GM12878 (cell line): ENCODE data around the gene VMO1. TPM values are rescaled to one million over a fixed set of nuclear protein-coding genes. Genes with fewer than 3 reads are reported as not detected.

Experiments used
- ATAC-seq: fragments of 200-7000 bp; cut with Tn5 transposase; 3 replicates; pipeline ENCODE4 v1.9.1; 2020; ENCODE audit warnings: mild to moderate bottlenecking, moderate library complexity
- BruUV-seq: library from RNA; stranded (reverse); fragments of 400-500 nt; replicated peaks from 2 replicates; lab custom pipeline; 2021; lab: Mats Ljungman, UMichigan
- CTCF ChIA-PET: fragments of 300-600 bp; sonication (Branson Sonifier 250); formaldehyde crosslinking; extraction: SDS; loops from one replicate; lab custom pipeline; 2021; ENCODE audit warnings: inconsistent platforms; lab: Yijun Ruan, JAX
- POLR2A ChIA-PET: fragments of 350-600 bp; formaldehyde crosslinking; extraction: SDS; loops from one replicate; lab custom pipeline; 2021; ENCODE audit warnings: inconsistent platforms; lab: Charles Lee
- RAD21 ChIA-PET: fragments of 300-600 bp; sonication (Branson Sonifier 250); formaldehyde crosslinking; loops from one replicate; lab custom pipeline; 2023; ENCODE audit warnings: antibody characterized with exemption; ENCODE audit not compliant: unreplicated experiment; lab: Charles Lee
- SMC1A ChIA-PET: fragments of 300-600 bp; sonication (Branson Sonifier 250); formaldehyde crosslinking; loops from one replicate; lab custom pipeline; 2023; ENCODE audit not compliant: unreplicated experiment, uncharacterized antibody; lab: Charles Lee
- DNase-seq: peaks from one replicate; pipeline ENCODE4 v3.0.0-alpha.2; 2011; ENCODE audit warnings: low read depth, low spot score
- FAIRE-seq: peaks from 3 replicates; lab custom pipeline; 2011; peaks lifted over from hg19 to GRCh38; lab: Jason Lieb, UNC
- H2AFZ ChIP-seq: 2 replicates; pipeline ENCODE4 v1.6.0; 2011; ENCODE audit warnings: low read depth, low read length, control low read depth; ENCODE audit not compliant: control insufficient read depth
- H3K27ac ChIP-seq: 2 replicates; pipeline ENCODE4 v1.5.1; 2011; ENCODE audit warnings: control low read depth; ENCODE audit not compliant: control insufficient read depth, insufficient read depth
- H3K27me3 ChIP-seq, 2 experiments: replicated peaks in 1 of 2; 2 replicates each; pipeline versions ENCODE4 v1.6.0 to v1.6.1; 2011; ENCODE audit warnings: low read length in 1 of 2; ENCODE audit not compliant: control insufficient read depth in 2 of 2, insufficient read depth in 2 of 2
- H3K36me3 ChIP-seq, 2 experiments: 2 replicates each; pipeline ENCODE4 v1.5.1; 2011; ENCODE audit warnings: low read length in 1 of 2; ENCODE audit not compliant: control insufficient read depth in 2 of 2, insufficient read depth in 2 of 2
- H3K4me1 ChIP-seq: 2 replicates; pipeline ENCODE4 v1.6.1; 2011; ENCODE audit warnings: mild to moderate bottlenecking, low read length, moderate library complexity, mixed read lengths; ENCODE audit not compliant: control insufficient read depth, insufficient read depth
- H3K4me2 ChIP-seq: 2 replicates; pipeline ENCODE4 v1.6.0; 2011; ENCODE audit warnings: control low read depth; ENCODE audit not compliant: control insufficient read depth, insufficient read depth
- H3K4me3 ChIP-seq: fragments of 200-600 bp; sonication (generic); 2 replicates; pipeline ENCODE4 v1.5.1; 2016
- H3K79me2 ChIP-seq: 2 replicates; pipeline ENCODE4 v1.6.0; 2011; ENCODE audit warnings: low read length; ENCODE audit not compliant: control insufficient read depth, insufficient read depth
- H3K9ac ChIP-seq: 2 replicates; pipeline ENCODE4 v1.8.0; 2011; ENCODE audit warnings: low read length, control low read depth, mixed read lengths; ENCODE audit not compliant: control insufficient read depth, insufficient read depth
- H3K9me3 ChIP-seq: replicated peaks from 3 replicates; pipeline ENCODE4 v1.5.1; 2011; ENCODE audit warnings: mild to moderate bottlenecking, low read length; ENCODE audit not compliant: control insufficient read depth, insufficient read depth
- H4K20me1 ChIP-seq: 2 replicates; pipeline ENCODE4 v1.6.0; 2011; ENCODE audit not compliant: control insufficient read depth, insufficient read depth
- CTCF ChIP-seq, 3 experiments: IDR thresholded peaks in 2 of 3; conservative IDR thresholded peaks in 1 of 3; 2 replicates each; pipeline ENCODE4 v1.5.1; 2011; ENCODE audit warnings: low read depth in 3 of 3, low read length in 3 of 3, mild to moderate bottlenecking in 3 of 3, control low read depth in 2 of 3, moderate library complexity in 2 of 3, inconsistent platforms in 1 of 3, mixed read lengths in 1 of 3; ENCODE audit not compliant: control insufficient read depth in 2 of 3, insufficient read depth in 1 of 3; ENCODE audit errors: extremely low read depth in 1 of 3
- ETV6 ChIP-seq, 2 experiments: fragments of 450-650 bp in 1 of 2; IDR thresholded peaks in 1 of 2; conservative IDR thresholded peaks in 1 of 2; 2 replicates each; pipeline ENCODE4 v1.6.1; 2014; ENCODE audit warnings: antibody characterized with exemption in 1 of 2, borderline replicate concordance in 1 of 2, low read depth in 1 of 2, mild to moderate bottlenecking in 1 of 2, moderate library complexity in 1 of 2
- IRF3 ChIP-seq: fragments of 450-650 bp; IDR thresholded peaks from 2 replicates; pipeline ENCODE4 v1.6.1; 2014; ENCODE audit warnings: mild to moderate bottlenecking
- KAT2A ChIP-seq: conservative IDR thresholded peaks from 2 replicates; pipeline ENCODE4 v1.6.1; 2011; ENCODE audit warnings: low read depth, low read length; ENCODE audit not compliant: control insufficient read depth
- LARP7 ChIP-seq: fragments of 450-650 bp; IDR thresholded peaks from 2 replicates; pipeline ENCODE4 v1.6.1; 2017; ENCODE audit warnings: mild to moderate bottlenecking
- POLR2AphosphoS2 ChIP-seq: IDR thresholded peaks from 2 replicates; pipeline ENCODE4 v1.6.1; 2011; ENCODE audit warnings: low read depth, mild to moderate bottlenecking, low read length, improper control_type of control experiment, moderate library complexity
- SMAD1 ChIP-seq: fragments of 450-650 bp; IDR thresholded peaks from 2 replicates; pipeline ENCODE4 v1.6.1; 2018; ENCODE audit warnings: mild to moderate bottlenecking, low read depth; ENCODE audit not compliant: partially characterized antibody
- WGBS: methylation state at CpG from one replicate; pipeline ENCODE4 v1.1.6; 2016; ENCODE audit warnings: low lambda C conversion rate; ENCODE audit not compliant: insufficient replicate concordance, insufficient coverage; ENCODE audit errors: missing lambda C conversion rate; 5-methylcytosine and 5-hydroxymethylcytosine counted together
- in situ Hi-C: fragments of 300-500 bp; cut with MboI; formaldehyde crosslinking; loops from 9 replicates; pipeline ENCODE4 v1.14.3; 2018; ENCODE audit warnings: mixed read lengths
- intact Hi-C: fragments of 100-400 bp; cut with micrococcal nuclease; formaldehyde crosslinking; loops from one replicate; pipeline ENCODE4 v1.14.2; 2022; ENCODE audit not compliant: unreplicated experiment
- polyA plus RNA-seq, 11 experiments: library from polyadenylated mRNA; depleted of rRNA in 4 of 11; unstranded in 6 of 11; stranded (reverse) in 5 of 11; fragments of >200 nt; fragmentation: Nextera tagmentation in 4 of 11; fragmentation: Illumina TruSeq in 1 of 11; extraction: Ambion mirVana in 4 of 11; extraction: Trizol in 1 of 11; gene quantifications; 1 replicate in 1 of 11; 2 replicates in 10 of 11; pipeline versions ENCODE4 v1.2.1 to v1.2.3, GENCODE V29; 2011 to 2016; ENCODE audit warnings: inconsistent platforms in 2 of 11, missing spikeins in 2 of 11, low read depth in 1 of 11
- total RNA-seq, 4 experiments: library from RNA; depleted of rRNA in 3 of 4; stranded (reverse); fragments of >200 nt in 3 of 4; fragmentation: Illumina TruSeq in 1 of 4; extraction: Trizol in 1 of 4; gene quantifications; 2 replicates each; pipeline versions ENCODE4 v1.2.1 to v1.2.3, GENCODE V29; 2013 to 2021

The VMO1 gene
- total and polyA plus RNA-seq, 10 of the 15 experiments (the other 5 are each of a cell fraction or from before 2014, with no cell fraction given), result 0.27 to 0.54 (median 0.31) TPM; not detected in 7

GRCh38 chr17:4806456-4806776 is 20.3 kb upstream of the VMO1 start:
- peaks cover 4% of the 10 kb centered on the region for H3K4me1 ChIP-seq
- in situ Hi-C loops (no loop called here), intact Hi-C loops (no loop called here)
- DNase-seq, result no peak
- peak overlapping the region; percentile 32 for H3K4me2 ChIP-seq
- POLR2A ChIA-PET, result interaction anchor here (1.0 to 1.8 kb wide), 4 partner anchors 9 to 29 kb away, joined by 3 to 14 read pairs (median 4); partner anchors contain the start of gene PSMB6
- ATAC-seq, result no peak
- H3K27ac ChIP-seq, result no peak overlapping the region
- BruUV-seq, result no TSS peak
- H4K20me1 ChIP-seq, result no peaks in the 10 kb centered on the region
- H3K36me3 ChIP-seq, result no peaks in the 10 kb centered on the region
- TF ChIP-seq LARP7 (no peak), IRF3 (no peak)
- H3K4me3 ChIP-seq, result peak overlapping the region; percentile 76
- RAD21 ChIA-PET, result interaction anchor here (1.4 to 1.6 kb wide), 2 partner anchors 9 to 16 kb away, joined by 3 to 5 read pairs; no protein-coding TSS in a partner anchor
- peak overlapping the region; percentile 73; the same call in 1 of the 2 replicates for H3K9ac ChIP-seq
- peak overlapping the region; percentile 68; the same call in 1 of the 2 replicates for H2AFZ ChIP-seq
- H3K9me3 ChIP-seq, result no peaks in the 10 kb centered on the region
- FAIRE-seq, result no peak
- CTCF ChIA-PET, result interaction anchor here (1.2 to 1.7 kb wide), 3 partner anchors 10 to 75 kb away, joined by 5 to 7 read pairs (median 5); partner anchors contain the start of gene PSMB6
- SMC1A ChIA-PET, result interaction anchor here (0.7 kb wide), 1 partner anchor 10 kb away, joined by 3 read pairs; the partner anchor contains the start of gene PSMB6
- H3K27me3 ChIP-seq, result no peaks in the 10 kb centered on the region
- H3K79me2 ChIP-seq, result no peaks in the 10 kb centered on the region
- under 1% methylated on average over 16 of the region's 16 CpGs for WGBS

- no peak within 1 kb of the TSS for H3K4me3 ChIP-seq
- H3K9me3 ChIP-seq, result no peaks in the 10 kb centered on the region
- TF ChIP-seq KAT2A (no peak), SMAD1 (no peak), POLR2AphosphoS2 (no peak), CTCF (IDR thresholded peaks at IDR 0.05 in 2 of 3, conservative IDR thresholded peaks at IDR 0.05 in 1 of 3; ENCODE audit: control insufficient read depth in 2 of 3, extremely low read depth in 1 of 3, insufficient read depth in 1 of 3, low read depth in 3 of 3, low read length in 3 of 3) (no peak), ETV6 (conservative IDR thresholded peaks at IDR 0.05 in 1 of 2, IDR thresholded peaks at IDR 0.05 in 1 of 2; ENCODE audit: borderline replicate concordance in 1 of 2, low read depth in 1 of 2) (no peak)
- peaks cover 2 to 13% of the 10 kb centered on the region in 2 experiments; a peak in 3 of 4 replicates for H3K36me3 ChIP-seq
- WGBS, result 71% methylated on average over 9 of the region's 9 CpGs
- H2AFZ ChIP-seq, result no peak within 1 kb of the TSS
- H3K27ac ChIP-seq, result no peak within 1 kb of the TSS
- RAD21 ChIA-PET, result no interaction called here
- ATAC-seq (no peak), FAIRE-seq (no peak), DNase-seq (no peak)
- peaks cover under 1% of the 10 kb centered on the region for H3K79me2 ChIP-seq
- in situ Hi-C loops (no loop called here), intact Hi-C loops (no loop called here)
- H3K9ac ChIP-seq, result no peak within 1 kb of the TSS
- H3K27me3 ChIP-seq, result no peaks in the 10 kb centered on the region
- POLR2A ChIA-PET, result no interaction called here
- SMC1A ChIA-PET, result no interaction called here
- H4K20me1 ChIP-seq, result no peaks in the 10 kb centered on the region
- H3K4me2 ChIP-seq, result no peak within 1 kb of the TSS
- H3K4me1 ChIP-seq, result peaks cover 16% of the 10 kb centered on the region
- CTCF ChIA-PET, result no interaction called here
- BruUV-seq, result no TSS peak
Observed at GRCh38 chr17:4802228-4802627, 16.1 kb upstream of the VMO1 start, which contains the start of gene C17orf114. Gene C17orf114, minus strand, starts transcription at chr17:4802328.
